Activated effector memory CD4-positive, alpha-beta T cell treated with anti-CD3 and anti-CD28 coated beads, Interleukin-2, amount 50 U/mL, for 16 hours (primary cell): ENCODE data around the gene PTCD1.
A peak's percentile ranks its signal among the peaks of the same experiment; 100 is the strongest.

Source experiments
- DNase-seq: peaks from one replicate; pipeline ENCODE4 v3.0.0-alpha.2; 2020

PTCD1 gene

DNA sequence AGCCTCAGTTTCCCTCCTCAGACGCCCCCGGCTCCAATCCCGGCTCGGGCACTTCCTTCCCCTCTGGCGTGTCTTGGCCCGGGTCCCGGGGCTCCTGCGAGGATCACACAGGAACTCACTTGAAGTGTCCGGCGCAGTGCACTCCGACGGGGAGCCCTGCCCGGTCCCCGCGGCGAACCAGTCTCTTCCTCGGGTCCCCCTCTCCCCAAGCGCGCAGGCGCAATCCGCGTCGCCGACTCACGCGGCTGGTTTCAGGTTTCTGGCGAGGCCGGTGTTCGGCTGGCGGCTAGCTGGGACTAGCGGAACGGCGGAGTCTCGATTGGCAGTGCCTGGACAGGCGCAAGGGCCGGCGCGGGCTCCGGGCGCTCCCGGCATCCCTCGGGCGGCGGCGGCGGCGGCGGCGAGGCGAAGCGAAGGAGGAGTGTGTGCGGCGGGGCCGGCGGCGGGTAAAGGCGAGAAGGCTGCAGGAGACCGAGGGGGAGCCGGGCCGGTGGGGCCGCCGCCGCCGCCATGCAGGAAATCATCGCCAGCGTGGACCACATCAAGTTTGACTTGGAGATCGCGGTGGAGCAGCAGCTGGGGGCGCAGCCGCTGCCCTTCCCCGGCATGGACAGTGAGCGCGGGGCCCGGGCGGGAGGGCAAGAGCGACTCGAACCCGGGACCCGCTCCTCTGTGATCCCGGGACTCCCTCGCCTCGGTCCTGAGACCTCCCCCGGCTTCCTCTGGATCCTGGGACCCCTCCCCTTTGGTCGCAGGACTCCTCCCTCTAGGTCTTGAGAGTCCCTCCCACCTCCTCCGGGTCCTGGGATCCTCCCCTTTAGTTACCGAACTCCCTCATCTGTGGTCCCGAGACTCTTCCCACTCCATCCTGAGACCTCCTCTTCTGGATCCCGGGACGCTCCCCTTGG, at the start of gene PTCD1, which contains the start of gene CPSF4:
PTCD1 (minus strand) TSS at position 226 of the 908 bp plus-strand sequence. CDS start 3,556 bp downstream, outside the sequence.
CPSF4 (plus strand) TSS at position 371 of the 908 bp plus-strand sequence; CDS start at position 511, 140 bp downstream.
- peak; percentile 96 for DNase-seq

DNA sequence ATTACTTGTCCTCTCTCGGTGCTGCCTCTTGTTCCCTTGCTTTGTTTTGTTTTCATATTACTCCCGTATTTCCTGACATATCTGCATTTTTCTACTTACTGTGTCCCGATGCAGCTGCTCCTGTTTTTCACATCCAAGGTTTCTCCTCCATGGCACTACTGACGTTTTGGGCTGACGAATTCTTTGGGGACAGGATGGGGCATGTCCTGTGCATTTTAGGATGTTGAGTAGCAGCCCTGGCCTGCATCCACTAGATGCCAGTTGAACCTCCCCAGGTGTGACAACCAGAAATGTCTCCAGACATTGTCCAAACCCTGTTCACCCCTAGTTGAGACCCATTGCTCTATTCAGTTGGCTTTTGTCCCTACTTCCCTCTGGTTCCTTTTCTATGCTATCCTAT, 46.5 kb upstream of the PTCD1 start:
- no peak for DNase-seq

- DNase-seq = no peak
Observed at GRCh38 chr7:99478464-99479440, 40.2 kb upstream of the PTCD1 start.

DNA sequence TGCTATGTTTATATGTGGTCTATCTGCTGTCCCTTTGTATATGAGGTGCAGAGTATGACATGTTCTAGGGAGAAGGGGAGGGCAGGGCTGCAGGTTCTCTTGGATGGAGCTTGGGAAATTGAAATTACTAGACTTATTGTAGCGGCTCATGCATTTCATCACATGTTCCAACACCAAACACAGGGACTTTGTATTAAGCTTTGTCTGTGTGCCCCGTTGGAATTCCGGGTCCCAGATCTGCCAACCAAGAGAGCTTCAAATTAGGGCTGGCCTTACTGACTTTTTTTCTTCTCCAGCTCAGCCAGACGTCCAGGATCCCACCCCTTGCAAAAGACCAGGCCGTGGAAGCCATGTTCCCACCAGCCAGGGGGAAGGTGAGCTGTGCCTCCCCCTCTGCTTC, 37.5 kb upstream of the PTCD1 start:
- no peak for DNase-seq

- no peak for DNase-seq
Observed at GRCh38 chr7:99473315-99473596, 34.7 kb upstream of the PTCD1 start.

GRCh38 chr7:99472561-99473314, 34.1 kb upstream of the PTCD1 start, which contains the start of gene ZNF789:
TSS of gene ZNF789 (plus strand) at chr7:99472890. CDS start at chr7:99476457, 3,567 bp downstream.
- DNase-seq = peak; percentile 100

- no peak for DNase-seq
Observed at GRCh38 chr7:99469381-99470065, 30.9 kb upstream of the PTCD1 start.

GRCh38 chr7:99468336-99468918, 29.8 kb upstream of the PTCD1 start:
- DNase-seq = no peak

DNA sequence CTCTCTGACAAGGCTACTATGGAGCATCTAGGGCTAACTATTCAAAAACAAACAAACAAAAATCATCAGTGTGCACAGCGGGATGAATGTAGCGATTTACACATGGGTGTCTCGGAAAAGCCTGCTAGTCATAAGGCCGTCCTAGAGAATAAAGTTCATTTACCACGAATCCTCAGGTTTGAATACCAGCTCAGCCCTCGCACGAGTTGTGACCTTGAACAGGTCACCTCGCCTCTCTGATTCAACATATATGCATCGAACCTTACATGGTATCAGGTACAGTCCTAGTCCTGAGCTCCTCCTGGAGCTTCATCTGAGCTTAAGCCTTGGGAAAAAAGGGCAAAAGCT, 26.8 kb upstream of the PTCD1 start:
- DNase-seq = no peak

DNA sequence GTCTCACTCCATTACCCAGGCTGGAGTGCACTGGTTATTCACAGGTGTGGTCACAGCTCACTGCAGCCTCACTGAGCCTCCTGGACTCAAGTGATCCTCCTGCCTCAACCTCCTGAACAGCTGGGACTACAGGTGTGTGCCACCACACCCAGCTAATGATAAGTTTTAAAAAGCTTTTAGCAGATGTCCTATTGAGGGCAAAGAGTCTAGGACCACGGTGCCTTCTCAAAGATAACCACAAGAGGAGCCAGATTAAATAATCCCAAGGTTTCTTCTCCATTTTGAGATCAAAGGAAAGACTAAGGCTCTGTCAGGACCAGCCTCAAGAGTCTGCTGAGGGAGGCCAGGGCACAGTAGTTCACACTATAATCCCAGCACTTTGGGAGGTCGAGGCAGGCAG, 22.6 kb upstream of the PTCD1 start:
- DNase-seq = no peak

DNA sequence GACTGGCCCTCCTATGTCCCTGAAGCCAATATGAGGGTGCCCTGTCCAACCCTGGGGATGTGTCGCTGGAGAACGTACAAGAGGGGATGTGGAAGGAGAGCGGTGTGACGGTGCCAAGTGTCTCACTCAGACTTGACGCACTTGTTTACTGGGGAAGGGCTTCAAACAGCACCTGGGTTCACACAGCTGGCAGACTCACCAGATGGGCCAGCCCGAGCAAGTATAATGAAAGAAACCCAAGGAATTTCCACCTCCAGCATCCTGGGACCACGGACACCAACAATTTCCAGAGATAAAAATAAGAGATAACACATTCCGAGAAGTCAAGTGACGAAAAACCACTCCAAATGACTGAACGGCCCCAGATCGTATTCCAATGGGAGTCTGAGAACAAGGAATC, 22.1 kb upstream of the PTCD1 start:
- DNase-seq = no peak

- DNase-seq = no peak
Observed at GRCh38 chr7:99459087-99459486, 20.5 kb upstream of the PTCD1 start.

- DNase-seq = no peak
Observed at GRCh38 chr7:99457650-99458493, 19.3 kb upstream of the PTCD1 start.

GRCh38 chr7:99457050-99457649, 18.6 kb upstream of the PTCD1 start:
- no peak for DNase-seq

- no peak for DNase-seq
Observed at GRCh38 chr7:99456288-99456687, 17.7 kb upstream of the PTCD1 start.

- no peak for DNase-seq
Observed at GRCh38 chr7:99455874-99456273, 17.3 kb upstream of the PTCD1 start.

GRCh38 chr7:99453105-99453504, 14.5 kb upstream of the PTCD1 start:
- no peak for DNase-seq

DNA sequence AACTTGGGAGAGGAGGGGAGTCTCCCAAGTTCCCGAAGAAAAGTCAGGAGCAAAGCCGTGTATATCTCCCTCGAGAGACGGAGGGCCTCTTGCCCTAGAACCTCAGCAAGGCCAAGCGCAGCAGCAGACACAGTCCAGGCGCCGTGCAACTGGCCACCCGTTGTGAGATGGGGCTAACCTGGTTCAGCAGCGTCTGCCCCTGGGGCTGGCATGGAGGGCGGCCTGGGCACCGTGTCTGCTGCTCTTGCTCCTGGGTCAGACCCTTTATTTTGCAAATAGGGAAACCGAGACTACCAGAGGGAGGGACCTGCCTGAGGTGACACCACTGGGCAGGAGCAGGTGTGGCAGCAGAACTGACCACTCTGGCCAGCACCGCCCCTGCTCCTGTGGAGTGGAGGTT, 13.9 kb upstream of the PTCD1 start:
- DNase-seq = no peak

DNA sequence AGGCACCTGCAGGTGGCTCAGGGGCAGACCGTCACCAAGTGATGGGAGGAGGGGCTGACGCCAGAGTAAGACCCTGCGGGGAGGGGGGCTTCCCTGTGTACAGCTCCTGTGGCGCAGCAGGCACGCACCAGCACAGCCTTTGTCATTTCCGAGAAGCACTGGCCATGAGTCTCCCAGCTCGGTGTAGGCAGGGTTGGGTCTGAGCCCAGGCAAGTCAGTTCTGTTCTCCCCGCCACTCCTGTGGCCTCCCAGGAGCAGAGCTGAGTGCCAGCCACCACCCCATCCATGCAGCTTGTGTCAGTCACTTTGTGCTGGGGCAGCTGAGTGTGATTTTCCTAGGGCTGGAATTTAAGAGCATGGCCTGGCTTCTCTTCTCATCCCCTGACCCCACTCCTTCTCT, 13.3 kb upstream of the PTCD1 start:
- DNase-seq = no peak

GRCh38 chr7:99449326-99449725, 10.7 kb upstream of the PTCD1 start:
- DNase-seq = no peak
